GM21423 (cell line): Measurements from ENCODE around the gene CRB1.

Experiments used
- ATAC-seq: cut with Tn5 transposase; IDR thresholded peaks from one replicate; pipeline ENCODE4 v1.9.1; 2021; ENCODE audit warnings: mild to moderate bottlenecking, moderate library complexity; ENCODE audit not compliant: unreplicated experiment

Gene CRB1

DNA sequence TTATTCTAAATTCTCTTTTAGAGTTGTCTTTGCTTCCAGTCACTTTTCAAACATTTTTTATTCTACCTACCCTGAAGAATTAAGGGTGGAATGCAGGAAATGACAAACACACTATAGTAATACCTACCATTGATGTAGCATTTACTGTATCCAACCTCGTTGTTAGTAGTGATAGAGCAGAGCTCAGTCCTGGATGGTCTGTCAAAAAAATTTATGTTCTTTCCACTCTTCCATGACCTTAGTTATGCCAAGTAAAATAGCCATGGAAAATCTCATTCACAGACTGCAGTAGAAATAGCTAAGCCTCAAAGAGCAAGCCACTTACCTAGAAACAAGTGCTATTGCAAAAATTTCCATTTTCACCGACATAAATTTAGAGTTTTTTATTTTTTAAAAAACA is 74.6 kb downstream of the CRB1 start:
- no peak for ATAC-seq

DNA sequence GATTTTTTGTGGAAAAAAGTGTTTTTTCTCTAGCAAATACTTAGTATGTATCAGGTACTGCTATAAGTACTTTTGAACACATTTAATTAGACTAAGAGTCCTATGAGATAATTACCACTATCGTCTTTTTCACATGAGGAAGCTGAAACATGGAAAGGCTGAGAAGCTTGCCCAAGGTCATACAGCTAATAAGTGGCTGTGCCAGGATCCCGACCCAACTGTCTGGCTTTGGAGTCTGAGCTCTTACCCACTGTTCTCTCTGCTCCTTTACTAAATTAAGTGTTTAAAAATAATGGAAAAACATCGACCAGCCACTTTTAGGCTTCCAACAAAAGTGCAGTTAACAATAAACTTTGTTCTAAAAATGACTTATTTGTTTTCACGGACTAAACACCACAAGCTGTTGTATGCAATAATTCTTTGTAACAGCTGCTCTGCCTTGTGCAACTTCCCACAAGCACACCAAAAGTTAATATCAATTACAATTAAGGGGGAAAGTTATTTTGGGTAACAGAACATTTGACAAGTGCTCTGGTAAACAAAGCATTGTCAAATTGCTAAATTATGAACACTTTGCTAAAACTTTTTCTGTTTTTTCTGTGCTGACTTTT is 75.7 kb downstream of the CRB1 start:
- no peak for ATAC-seq

DNA sequence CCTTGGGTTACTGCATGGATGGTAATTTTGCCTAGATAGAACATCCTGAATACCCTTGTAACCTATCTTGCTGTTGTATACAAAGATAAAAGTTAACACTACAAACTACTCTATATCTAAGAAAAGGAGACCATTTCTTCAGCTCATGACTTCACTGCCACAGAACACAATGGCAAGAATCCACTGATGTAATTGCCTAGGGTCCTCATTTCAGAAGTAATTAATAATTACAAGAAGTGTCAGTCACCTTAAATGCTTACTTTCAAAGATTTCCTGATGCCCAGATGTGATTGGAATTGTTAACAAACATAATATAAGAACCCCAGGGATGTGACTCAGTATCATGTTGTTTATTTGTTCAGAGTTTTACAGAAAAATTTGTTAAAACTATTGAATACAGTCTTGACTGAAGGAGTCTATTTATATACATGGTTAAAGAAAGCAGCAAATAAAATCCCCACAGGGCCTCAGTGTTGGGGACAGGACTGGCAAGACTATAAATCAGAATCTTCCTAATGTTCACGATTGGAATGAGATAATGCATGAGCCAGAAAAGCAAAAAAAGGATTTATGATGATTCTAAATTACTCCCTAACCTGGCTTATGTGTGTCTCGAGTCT is 83.9 kb downstream of the CRB1 start:
- ATAC-seq: no peak

DNA sequence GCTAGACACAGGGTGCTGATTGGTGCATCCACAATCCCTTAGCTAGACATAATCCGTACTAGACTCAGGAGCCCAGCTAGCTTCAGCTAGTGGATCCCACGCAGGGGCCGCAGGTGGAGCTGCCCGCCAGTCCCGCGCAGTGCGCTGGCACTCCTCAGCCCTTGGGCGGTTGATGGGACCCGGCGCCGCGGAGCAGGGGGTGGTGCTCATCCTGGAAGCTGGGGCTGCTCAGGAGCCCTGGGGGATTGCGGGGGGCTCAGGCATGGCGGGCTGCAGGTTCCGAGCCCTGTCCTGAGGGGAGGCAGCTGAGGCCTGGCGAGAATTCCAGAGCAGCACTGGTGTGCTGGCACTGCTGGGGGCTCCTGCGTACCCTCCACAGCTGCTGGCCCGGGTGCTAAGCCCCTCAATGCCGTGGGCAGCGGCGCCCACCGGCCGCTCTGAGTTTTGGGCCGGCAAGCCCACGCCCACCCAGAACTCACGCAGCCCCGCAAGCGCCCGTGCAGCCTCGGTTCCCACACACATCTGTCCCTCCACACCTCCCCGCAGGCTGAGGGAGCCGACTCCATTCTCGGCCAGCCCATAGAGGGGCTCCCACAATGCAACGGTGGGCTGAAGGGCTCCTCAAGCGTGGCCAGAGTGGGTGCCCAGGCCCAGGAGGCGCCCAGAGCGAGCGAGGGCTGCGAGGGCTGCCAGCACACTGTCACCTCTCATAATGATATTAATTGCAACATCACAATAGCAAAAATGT is 87.4 kb downstream of the CRB1 start:
- no peak for ATAC-seq

DNA sequence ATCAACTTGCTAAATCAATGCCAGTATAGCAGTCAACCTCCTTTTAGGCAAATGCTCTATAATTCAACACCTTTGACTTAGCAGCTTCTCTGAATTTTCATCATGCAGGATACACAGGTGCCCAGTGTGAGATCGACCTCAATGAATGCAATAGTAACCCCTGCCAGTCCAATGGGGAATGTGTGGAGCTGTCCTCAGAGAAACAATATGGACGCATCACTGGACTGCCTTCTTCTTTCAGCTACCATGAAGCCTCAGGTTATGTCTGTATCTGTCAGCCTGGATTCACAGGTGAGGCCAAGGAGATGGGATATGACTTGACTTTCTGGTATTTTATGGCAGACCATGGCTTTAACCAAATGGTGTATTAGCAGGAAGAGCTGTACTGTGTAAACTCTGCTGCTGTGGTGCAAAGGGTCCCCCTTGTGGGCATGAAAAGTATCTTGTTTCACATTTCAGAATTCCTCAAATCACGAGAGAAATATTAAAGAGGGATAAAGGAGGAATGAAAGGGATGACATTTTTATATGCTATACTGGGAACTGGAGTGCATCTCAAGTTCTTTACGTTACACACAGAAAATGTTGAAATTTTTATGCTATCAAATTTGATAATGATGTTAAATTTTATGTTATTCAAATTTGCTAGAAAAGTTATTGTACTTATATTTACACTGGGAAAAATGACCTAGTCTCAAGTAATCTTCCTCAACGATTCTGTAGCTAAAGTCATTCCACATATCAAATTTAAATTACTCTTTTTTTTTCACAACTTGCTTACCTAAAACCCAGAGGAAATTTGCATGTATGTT is 88.9 kb downstream of the CRB1 start:
- peak; percentile 69 for ATAC-seq

DNA sequence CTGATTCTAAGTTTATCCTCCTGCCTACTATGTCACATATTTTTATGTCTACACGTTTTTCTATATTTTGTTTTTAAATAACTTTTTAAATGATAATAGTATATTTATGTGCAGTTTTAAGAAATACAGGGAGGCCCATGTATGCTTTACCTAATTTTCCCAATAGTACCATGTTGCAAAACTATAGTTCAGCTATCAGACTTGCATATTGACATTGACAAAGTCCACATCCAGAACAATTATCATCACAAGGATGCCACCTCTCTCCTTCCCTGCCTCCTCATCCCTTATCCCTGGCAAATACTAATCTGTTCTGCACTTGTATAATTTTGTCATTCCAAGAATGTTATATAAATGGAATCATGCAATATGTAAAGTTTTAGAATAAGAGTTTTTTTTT is 90.9 kb downstream of the CRB1 start:
- ATAC-seq: no peak

DNA sequence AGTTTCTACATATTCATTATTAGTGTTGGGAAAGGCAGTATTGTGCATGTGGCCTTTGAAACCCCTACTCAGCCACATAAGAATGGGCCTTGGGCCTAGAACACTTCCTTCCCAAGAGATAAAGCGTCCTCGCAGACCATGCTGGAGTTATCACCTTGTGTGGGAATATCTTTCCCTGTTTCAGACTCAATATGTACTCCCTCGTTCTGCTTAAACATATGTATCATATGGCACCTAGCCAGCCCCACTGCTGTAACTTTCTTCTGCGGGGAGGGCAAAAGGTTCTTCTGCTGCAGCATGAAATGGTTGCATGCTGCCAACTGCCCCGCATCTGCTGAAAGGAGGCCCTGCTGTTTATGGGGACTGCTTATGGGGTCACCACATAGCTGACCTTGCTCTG is 92.0 kb downstream of the CRB1 start:
- no peak for ATAC-seq

DNA sequence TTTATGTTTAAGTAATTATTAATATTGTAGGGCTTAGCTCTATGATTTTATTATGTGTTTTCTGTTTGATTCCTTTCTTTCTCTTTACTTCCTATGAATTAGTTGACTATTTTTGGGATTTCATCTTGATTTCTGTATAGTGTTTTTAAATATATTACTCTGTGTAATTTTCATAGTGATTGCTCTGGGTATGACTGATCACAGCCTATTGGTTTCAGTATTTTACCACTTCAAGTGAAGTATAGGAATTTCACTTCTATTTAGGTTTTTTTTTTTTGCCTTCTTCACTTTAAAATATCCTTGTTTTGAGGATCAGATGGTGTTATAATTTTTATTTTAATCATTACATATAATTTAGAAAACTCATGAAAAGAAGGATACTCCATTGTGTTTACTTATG is 94.8 kb downstream of the CRB1 start:
- ATAC-seq: no peak

DNA sequence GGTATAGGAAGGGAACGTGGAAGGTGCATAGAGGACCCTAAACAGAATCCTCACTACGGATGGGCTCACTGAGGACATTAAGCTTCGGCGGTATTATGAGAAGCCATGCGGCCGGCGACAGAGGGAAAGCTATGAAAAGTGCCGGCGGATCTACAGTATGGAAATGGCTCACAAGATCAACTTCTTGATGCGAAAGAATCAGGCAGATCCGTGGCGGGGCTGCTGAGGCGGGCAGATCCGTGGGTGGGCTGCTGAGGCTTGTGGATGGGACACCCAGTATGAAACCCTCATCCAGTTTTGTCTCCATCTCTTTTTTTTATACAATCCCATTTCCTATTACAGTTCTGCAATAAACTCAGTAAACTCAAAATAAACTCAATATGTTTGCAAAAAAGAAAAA is 95.8 kb downstream of the CRB1 start:
- no peak for ATAC-seq

DNA sequence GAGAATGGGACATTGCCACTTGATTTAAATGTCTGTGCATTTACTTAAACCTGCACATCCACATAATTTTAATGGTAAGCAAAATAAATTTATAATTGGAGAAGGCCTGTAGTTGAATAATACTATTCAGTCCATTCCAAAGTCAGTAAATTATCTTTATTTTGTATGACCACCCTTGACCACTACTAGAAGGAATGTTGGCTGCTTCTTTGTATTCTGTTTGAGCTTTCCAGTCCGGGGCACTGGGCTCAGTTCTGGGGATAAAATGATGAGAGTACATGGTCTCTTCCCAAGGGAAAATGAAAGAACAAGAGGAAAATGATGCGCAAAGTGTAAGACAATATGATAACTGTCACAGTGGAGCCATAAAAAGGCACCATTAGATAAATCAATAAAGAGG is 98.9 kb downstream of the CRB1 start:
- ATAC-seq: no peak

DNA sequence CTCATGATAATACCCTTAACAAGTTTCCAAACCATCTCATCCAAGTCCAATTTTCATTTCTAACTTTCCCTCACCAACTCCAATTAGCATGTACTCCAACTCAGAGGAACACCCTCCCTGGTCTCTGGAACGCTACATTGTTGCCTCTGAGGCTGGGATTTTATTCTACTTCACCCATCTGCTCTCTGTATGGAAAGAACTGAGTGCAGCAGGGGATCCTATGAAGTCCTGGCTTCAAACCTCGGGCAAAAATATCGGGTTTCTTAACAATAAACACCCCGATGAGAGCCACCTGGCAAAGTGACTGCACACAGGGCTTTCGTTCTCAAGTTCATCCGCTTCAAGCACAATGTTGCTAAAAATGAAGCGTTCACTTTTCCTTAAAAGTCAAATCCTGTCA is 99.6 kb downstream of the CRB1 start:
- no peak for ATAC-seq

DNA sequence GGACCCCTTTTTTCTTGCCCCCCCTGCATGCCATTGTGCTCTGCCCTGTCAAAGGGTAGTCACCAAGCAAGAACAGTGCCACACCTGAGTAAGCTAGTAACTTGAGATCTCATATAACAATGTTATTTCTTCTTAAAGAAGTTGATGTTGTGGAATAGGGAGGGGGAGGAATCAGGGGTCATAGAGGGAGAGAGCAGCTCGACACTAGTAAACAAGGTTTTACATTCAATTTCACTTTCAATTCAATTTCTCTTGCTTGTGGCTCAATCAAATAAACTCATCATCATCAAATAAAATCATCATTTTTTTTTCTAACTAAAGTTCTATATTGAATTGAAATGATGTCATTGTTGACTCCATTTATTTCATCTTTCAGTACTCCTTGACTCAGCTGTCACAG is 106.4 kb downstream of the CRB1 start:
- no peak for ATAC-seq

DNA sequence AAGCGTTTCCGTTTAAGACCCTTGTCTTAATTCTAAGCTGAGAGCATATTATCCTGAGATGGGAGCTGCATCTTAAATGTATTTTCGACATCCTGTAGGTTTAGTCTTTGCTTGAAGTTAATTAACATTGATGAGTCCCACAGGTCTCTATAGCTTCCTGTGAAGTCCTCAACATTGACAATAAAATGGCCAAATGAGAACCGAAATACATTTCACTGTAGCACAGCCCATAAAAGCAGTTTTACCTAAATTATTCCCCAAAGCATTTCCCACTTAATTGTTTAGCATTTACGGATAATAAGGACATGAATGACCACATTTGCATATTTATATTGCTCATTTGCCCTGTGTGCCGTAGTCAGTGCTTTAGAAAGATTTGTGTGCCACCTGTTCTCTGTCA is 116.4 kb downstream of the CRB1 start:
- no peak for ATAC-seq

DNA sequence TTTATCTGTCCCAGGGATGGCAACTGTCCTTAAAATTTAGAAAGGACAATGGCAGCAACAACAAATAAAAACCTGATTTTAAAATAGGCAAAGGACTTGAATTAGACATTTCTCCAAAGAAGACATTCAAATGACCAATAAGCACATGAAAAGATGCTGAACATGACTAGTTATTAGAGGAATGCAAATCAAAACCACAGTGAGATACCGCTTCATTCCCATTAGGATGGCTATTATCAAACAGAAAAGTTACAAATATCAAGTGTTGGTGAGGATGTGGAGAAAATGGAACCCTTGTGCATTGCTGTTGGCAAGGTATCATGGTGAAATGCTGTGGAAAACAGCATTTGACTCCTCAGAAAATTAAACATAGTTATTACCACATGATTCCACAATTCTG is 120.7 kb downstream of the CRB1 start:
- ATAC-seq: no peak

DNA sequence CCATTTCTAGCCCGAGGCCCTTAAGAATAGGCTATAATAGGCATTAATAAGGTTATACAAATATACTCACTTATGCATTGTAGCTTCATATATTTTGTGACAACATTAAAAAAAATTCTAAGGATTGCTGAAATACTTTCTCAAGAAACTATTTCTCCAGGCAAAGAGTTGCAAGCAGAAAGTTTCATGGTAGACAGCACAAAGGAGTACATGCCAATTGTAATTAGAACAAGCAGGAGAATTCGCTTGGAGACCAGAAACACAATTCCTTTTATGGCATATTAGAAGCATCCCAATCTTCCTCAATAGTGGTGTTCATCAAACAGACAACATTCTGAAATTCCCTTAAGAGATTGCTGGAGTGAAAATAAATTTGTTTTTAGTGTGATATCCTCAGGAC is 122.8 kb downstream of the CRB1 start:
- ATAC-seq: no peak

DNA sequence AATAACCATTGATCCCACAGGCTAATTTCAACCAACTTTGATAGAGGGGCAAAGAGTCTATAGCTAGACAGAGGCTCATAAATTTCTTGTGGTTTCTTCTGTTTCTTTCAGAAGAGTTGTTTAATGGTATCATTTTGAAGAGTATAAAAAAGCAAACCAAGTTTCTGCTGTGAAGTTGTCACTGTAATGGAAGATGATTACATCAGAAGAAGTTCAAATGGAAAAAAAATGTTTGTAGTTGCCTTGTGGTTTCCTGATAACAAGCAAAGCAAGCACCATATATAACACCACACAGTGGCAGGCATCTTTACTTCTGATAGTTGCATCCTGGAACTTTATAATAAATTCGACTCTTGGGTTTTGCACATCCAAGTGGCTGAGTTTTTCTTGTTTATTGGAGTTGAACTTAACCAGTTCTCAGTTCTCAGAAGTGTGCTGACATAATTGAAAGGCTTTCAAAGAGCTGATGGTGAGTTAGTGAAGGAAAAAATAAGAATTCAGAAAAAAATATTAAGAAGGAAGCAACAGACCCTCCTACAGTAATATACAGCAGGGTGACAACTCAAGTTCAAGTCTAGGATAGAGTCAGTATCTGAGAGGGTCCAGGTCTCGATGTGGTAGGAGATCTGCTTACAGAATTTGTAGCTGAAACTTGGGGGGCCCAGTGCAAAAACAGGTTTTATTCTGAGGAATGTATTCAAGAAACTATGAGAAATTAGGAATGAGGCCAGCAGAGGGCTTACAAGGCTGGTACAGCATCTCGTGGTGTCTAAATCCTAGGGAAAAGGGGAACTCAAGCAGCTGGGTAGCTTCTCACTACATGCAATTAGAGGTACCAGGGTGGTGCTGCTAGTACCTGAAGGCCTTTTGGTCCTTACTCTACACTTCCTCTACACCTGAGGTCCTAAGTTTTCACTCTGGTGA is 123.5 kb downstream of the CRB1 start:
- no peak for ATAC-seq

DNA sequence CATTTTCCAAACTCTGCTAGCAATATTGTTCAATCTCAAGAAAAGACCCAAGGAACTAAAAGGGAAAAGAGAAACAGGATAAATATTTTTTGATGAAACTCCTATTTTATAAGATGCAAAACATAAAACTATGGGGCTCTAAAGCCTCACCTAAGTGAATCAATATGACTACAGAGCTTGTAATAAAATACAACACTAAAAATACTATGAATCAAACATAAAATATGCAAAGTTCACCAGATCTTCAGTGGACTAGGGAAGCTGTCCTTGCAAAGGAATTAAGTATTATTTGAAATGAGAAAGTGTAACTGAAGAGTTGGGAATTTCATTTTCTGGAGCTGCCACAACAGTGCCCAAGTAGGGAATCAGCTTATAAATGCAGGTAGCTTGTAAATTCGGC is 124.5 kb downstream of the CRB1 start:
- ATAC-seq: no peak

DNA sequence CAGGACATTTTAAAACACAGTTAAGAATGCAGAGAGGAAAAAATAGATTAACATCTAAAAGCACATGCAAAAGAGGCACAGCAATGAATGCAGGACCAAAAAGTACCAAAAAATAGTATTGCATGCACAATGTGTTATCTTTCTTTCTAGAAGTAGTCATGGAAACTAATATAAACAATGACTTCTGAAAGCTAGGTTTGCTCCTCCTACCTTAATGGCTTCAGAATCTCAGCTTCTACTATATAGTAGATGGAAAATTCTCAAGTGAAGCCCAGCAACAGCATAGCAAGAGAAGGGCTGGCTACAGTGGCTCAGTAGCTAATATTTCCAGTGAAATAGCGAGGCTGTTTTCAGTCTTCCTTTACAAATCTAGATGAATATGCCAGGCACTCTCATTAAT is 125.1 kb downstream of the CRB1 start:
- no peak for ATAC-seq

DNA sequence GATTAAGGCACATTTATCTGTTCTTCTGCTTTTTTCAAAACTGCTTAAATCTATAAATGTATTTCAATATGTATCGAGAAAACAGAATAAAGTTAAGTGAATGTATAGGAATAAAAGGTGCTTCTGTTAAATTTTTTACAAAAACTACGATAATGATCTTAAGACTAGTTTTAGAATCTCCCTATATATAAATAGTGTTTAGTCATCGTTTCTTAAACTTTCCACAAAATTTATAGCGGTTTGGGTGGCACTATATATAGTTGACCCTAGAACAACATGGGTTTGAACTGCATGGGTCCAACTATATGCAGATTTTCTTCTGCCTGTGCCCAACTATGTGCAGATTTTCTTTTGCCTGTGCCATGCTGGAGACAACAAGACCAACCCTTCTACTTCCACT is 125.7 kb downstream of the CRB1 start:
- no peak for ATAC-seq

DNA sequence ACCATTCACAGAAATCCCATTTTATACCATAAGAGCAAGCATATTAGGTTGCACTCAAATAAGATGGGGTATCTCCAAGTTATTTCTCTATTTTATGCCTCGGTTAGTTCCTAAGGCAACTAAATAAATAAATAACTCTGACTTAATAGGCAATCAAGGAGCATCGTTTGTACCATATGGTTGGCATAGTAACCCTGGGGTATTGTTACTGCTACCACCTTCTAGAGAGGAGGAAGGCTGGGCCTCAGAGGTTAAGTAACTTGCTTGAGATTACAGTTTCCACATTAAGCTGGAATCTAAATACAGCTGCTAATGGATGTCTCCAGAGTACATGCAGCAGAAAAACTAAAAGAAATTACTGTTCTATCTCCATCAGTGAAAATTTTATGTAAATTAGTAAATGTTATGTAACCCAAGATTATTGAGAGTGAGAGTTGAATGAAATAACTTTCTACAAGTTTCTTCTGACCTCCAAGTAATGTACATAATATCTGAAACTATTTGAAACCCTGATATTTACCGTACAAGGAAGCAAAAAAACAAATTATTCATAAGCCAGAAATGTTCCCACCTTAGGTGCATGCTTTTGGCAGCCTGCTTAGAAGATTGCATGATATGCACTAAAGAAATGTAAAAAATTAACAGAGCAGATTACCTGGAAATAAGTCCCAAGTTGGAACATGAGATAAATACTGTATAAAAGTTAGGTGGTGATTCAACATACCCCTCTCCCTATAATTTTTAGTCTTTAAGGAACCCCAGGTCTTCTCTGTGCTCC is 127.0 kb downstream of the CRB1 start:
- no peak for ATAC-seq
